T-helper 17 cell (primary cell): ENCODE results near the gene TNPO3. TPM values are rescaled to one million over a fixed set of nuclear protein-coding genes. Genes with fewer than 3 reads are reported as not detected.

Source experiments
- ATAC-seq: fragments of 150-1000 bp; cut with Tn5 transposase; 2 replicates; pipeline ENCODE4 v1.10.0; 2021; ENCODE audit warnings: mild to moderate bottlenecking, moderate library complexity
- DNase-seq, 3 donors: peaks; one replicate each; pipeline versions ENCODE4 v3.0.0 to v3.0.0-alpha.2; 2020 to 2021
- H3K9me3 ChIP-seq: one replicate; pipeline ENCODE4 v1.7.0; 2013; ENCODE audit warnings: low read length, mild to moderate bottlenecking; ENCODE audit not compliant: control insufficient read depth, poor library complexity, severe bottlenecking
- H3K27ac Mint-ChIP-seq: one replicate; pipeline ENCODE4 v1.8.0; 2022; ENCODE audit warnings: mild to moderate bottlenecking, moderate library complexity, mixed read lengths
- H3K27me3 Mint-ChIP-seq: one replicate; pipeline ENCODE4 v1.8.0; 2022; ENCODE audit warnings: mixed read lengths
- H3K36me3 Mint-ChIP-seq: one replicate; pipeline ENCODE4 v1.8.0; 2022; ENCODE audit warnings: low read depth, mixed read lengths
- H3K4me1 Mint-ChIP-seq: one replicate; pipeline ENCODE4 v1.8.0; 2022; ENCODE audit warnings: mild to moderate bottlenecking, mixed read lengths
- H3K4me3 Mint-ChIP-seq: one replicate; pipeline ENCODE4 v1.8.0; 2022; ENCODE audit warnings: mild to moderate bottlenecking, moderate library complexity, mixed read lengths
- total RNA-seq, 4 donors: library from RNA in 2 of 4; stranded (reverse) in 2 of 4; gene quantifications; one replicate each; pipeline ENCODE4 v1.2.3 and lab custom pipeline; 2022 to 2026

Gene TNPO3
- total RNA-seq, 2 donors from 2014 or later, result 29.1 to 29.2 TPM

- no peak for ATAC-seq
- H3K27ac Mint-ChIP-seq, result no peak overlapping the region
- H3K27me3 Mint-ChIP-seq, result no peaks in the 10 kb centered on the region
- no peaks in the 10 kb centered on the region for H3K9me3 ChIP-seq
- no peak for DNase-seq
- peaks cover 2% of the 10 kb centered on the region for H3K36me3 Mint-ChIP-seq
- H3K4me1 Mint-ChIP-seq, result peaks cover 34% of the 10 kb centered on the region
- peak overlapping the region; percentile 15 for H3K4me3 Mint-ChIP-seq
Measured at GRCh38 chr7:129024125-129024524, 30.8 kb downstream of the TNPO3 start.

- Mint-ChIP-seq H3K27ac (peak overlapping the region; percentile 61), H3K36me3 (peaks cover 2% of the 10 kb centered on the region), H3K4me1 (peaks cover 26% of the 10 kb centered on the region), H3K4me3 (no peak overlapping the region), H3K27me3 (no peaks in the 10 kb centered on the region)
- no peak for ATAC-seq
- DNase-seq, result no peak
- no peaks in the 10 kb centered on the region for H3K9me3 ChIP-seq
Measured at GRCh38 chr7:129021656-129022055, 33.3 kb downstream of the TNPO3 start.

GRCh38 chr7:129017933-129018538 lies 36.9 kb downstream of the TNPO3 start:
- peaks cover 16% of the 10 kb centered on the region for H3K4me1 Mint-ChIP-seq
- no peaks in the 10 kb centered on the region for H3K9me3 ChIP-seq
- H3K27ac Mint-ChIP-seq, result no peak overlapping the region
- no peak overlapping the region for H3K4me3 Mint-ChIP-seq
- ATAC-seq (no peak), DNase-seq (no peak)
- no peaks in the 10 kb centered on the region for H3K27me3 Mint-ChIP-seq
- peaks cover 7% of the 10 kb centered on the region for H3K36me3 Mint-ChIP-seq

GRCh38 chr7:129017264-129017663 lies 37.6 kb downstream of the TNPO3 start:
- Mint-ChIP-seq H3K4me3 (no peak overlapping the region), H3K4me1 (peaks cover 16% of the 10 kb centered on the region), H3K36me3 (peaks cover 7% of the 10 kb centered on the region), H3K27ac (no peak overlapping the region), H3K27me3 (no peaks in the 10 kb centered on the region)
- H3K9me3 ChIP-seq, result no peaks in the 10 kb centered on the region
- DNase-seq (no peak), ATAC-seq (no peak)

- Mint-ChIP-seq H3K27me3 (no peaks in the 10 kb centered on the region), H3K36me3 (peaks cover 7% of the 10 kb centered on the region), H3K27ac (no peak overlapping the region), H3K4me3 (no peak overlapping the region), H3K4me1 (peaks cover 15% of the 10 kb centered on the region)
- no peak for DNase-seq
- ATAC-seq, result no peak
- no peaks in the 10 kb centered on the region for H3K9me3 ChIP-seq
Measured at GRCh38 chr7:129014501-129015101, 40.3 kb downstream of the TNPO3 start.

- no peak for ATAC-seq
Measured at GRCh38 chr7:129013048-129013724, 41.7 kb downstream of the TNPO3 start.

GRCh38 chr7:129012641-129013040 lies 42.3 kb downstream of the TNPO3 start:
- H3K27me3 Mint-ChIP-seq, result no peaks in the 10 kb centered on the region
- H3K4me1 Mint-ChIP-seq, result peaks cover 22% of the 10 kb centered on the region
- no peaks in the 10 kb centered on the region for H3K9me3 ChIP-seq
- DNase-seq (no peak), ATAC-seq (no peak)
- no peak overlapping the region for H3K27ac Mint-ChIP-seq
- H3K36me3 Mint-ChIP-seq, result peaks cover 9% of the 10 kb centered on the region
- no peak overlapping the region for H3K4me3 Mint-ChIP-seq

More at GRCh38 chr7:129013048-129013724, 41.7 kb downstream of the TNPO3 start:
- Mint-ChIP-seq H3K27ac (no peak overlapping the region), H3K4me3 (no peak overlapping the region), H3K36me3 (peaks cover 9% of the 10 kb centered on the region), H3K27me3 (no peaks in the 10 kb centered on the region), H3K4me1 (peaks cover 22% of the 10 kb centered on the region)
- DNase-seq, result no peak
- no peaks in the 10 kb centered on the region for H3K9me3 ChIP-seq

GRCh38 chr7:129010075-129010474 lies 44.8 kb downstream of the TNPO3 start:
- H3K9me3 ChIP-seq, result no peaks in the 10 kb centered on the region
- peak overlapping the region; percentile 92 for H3K27ac Mint-ChIP-seq
- H3K4me1 Mint-ChIP-seq, result peaks cover 25% of the 10 kb centered on the region
- DNase-seq, result no peak
- no peak for ATAC-seq
- H3K27me3 Mint-ChIP-seq, result no peaks in the 10 kb centered on the region
- peaks cover 7% of the 10 kb centered on the region for H3K36me3 Mint-ChIP-seq
- H3K4me3 Mint-ChIP-seq, result no peak overlapping the region

- H3K27me3 Mint-ChIP-seq, result no peaks in the 10 kb centered on the region
- ATAC-seq (peak; percentile 51), DNase-seq (no peak)
- H3K4me3 Mint-ChIP-seq, result no peak overlapping the region
- peak overlapping the region; percentile 92 for H3K27ac Mint-ChIP-seq
- H3K9me3 ChIP-seq, result no peaks in the 10 kb centered on the region
- H3K36me3 Mint-ChIP-seq, result peaks cover 7% of the 10 kb centered on the region
- peaks cover 22% of the 10 kb centered on the region for H3K4me1 Mint-ChIP-seq
Measured at GRCh38 chr7:129009437-129009836, 45.5 kb downstream of the TNPO3 start.

- H3K9me3 ChIP-seq, result no peaks in the 10 kb centered on the region
- DNase-seq (no peak), ATAC-seq (no peak)
- Mint-ChIP-seq H3K27me3 (no peaks in the 10 kb centered on the region), H3K4me1 (peaks cover 22% of the 10 kb centered on the region), H3K27ac (peak overlapping the region; percentile 92), H3K36me3 (peaks cover 10% of the 10 kb centered on the region), H3K4me3 (peak overlapping the region; percentile 12)
Measured at GRCh38 chr7:129008645-129009414, 46.1 kb downstream of the TNPO3 start.

- ATAC-seq (no peak), DNase-seq (no peak)
- Mint-ChIP-seq H3K4me1 (peaks cover 16% of the 10 kb centered on the region), H3K36me3 (peaks cover 5% of the 10 kb centered on the region), H3K27ac (peak overlapping the region; percentile 92), H3K4me3 (no peak overlapping the region), H3K27me3 (no peaks in the 10 kb centered on the region)
- H3K9me3 ChIP-seq, result no peaks in the 10 kb centered on the region
Measured at GRCh38 chr7:129007572-129007971, 47.3 kb downstream of the TNPO3 start.

- ATAC-seq (no peak), DNase-seq (no peak)
- H3K36me3 Mint-ChIP-seq, result peaks cover 6% of the 10 kb centered on the region
- H3K27me3 Mint-ChIP-seq, result no peaks in the 10 kb centered on the region
- no peak overlapping the region for H3K27ac Mint-ChIP-seq
- peaks cover 16% of the 10 kb centered on the region for H3K4me1 Mint-ChIP-seq
- no peaks in the 10 kb centered on the region for H3K9me3 ChIP-seq
- H3K4me3 Mint-ChIP-seq, result no peak overlapping the region
Measured at GRCh38 chr7:129006636-129007414, 48.1 kb downstream of the TNPO3 start.
